ENCODE data around the gene ZBTB24. TPM values are rescaled to one million over a fixed set of nuclear protein-coding genes. Genes with fewer than 3 reads are reported as not detected.

The ZBTB24 gene
- total RNA-seq, 2 experiments from 2014 or later = 19.7 to 20.0 TPM

DNA sequence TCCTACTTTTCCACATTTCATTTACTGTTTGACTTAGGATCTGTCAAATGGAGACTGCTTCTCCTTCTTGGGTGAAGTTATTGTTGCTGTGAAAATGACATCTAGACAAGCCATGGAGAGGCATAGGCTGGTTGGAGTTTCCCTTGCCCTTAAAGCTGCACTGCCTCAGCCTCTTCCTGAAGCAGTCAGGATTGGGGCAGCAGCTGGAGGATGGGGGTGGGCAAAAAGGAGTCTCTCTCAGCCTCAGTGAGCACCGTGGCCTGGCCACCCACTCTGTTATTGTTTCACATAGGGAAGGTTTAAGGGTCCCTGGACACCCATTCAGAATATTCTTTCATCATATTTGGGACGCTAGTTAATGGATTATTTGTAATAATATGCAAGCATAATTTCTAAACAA, 7.7 kb upstream of the ZBTB24 start:
- ATAC-seq (ENCODE audit: low read depth) = no peak
- Mint-ChIP-seq H3K36me3 (no peaks in the 10 kb centered on the region), H3K27me3 (peaks cover 12% of the 10 kb centered on the region), H3K9me3 (peaks cover 3% of the 10 kb centered on the region), H3K27ac (peak overlapping the region; percentile 92), H3K4me1 (peaks cover 23% of the 10 kb centered on the region), H3K4me3 (peak overlapping the region; percentile 63)
- POLR2A ChIA-PET = interaction anchor here (0.7 to 2.3 kb wide), 12 partner anchors 8 to 180 kb away, joined by 3 to 24 read pairs (median 6); partner anchors contain the start of genes CD164, MICAL1, PPIL6 and SMPD2
- DNase-seq = no peak

DNA sequence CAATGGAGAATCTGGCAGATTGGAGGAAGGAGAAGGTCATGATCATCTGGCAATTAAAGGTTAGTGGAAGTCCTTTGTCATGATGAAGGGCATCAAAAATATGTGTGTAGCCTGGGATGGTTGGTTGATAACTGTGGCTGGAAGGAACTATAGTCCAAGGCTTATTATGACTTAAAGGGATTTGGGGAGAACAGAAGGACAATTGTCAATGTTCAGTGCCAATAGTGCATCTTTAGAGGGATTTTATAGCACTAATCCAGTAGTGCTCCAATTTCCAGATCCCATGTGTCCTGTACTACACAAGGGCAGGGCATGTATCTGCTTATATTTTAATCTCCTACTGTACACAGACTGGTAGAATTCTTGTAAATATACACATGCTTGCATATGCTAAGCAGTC, 5.0 kb upstream of the ZBTB24 start:
- POLR2A ChIA-PET = interaction anchor here (0.7 kb wide), 1 partner anchor 204 kb away, joined by 6 read pairs; no protein-coding TSS in a partner anchor
- H3K36me3 Mint-ChIP-seq = no peaks in the 10 kb centered on the region
- H3K27me3 Mint-ChIP-seq = peaks cover 8% of the 10 kb centered on the region
- H3K9me3 Mint-ChIP-seq = peaks cover 3% of the 10 kb centered on the region
- ATAC-seq (ENCODE audit: low read depth) (no peak), DNase-seq (no peak)
- no peak overlapping the region for H3K27ac Mint-ChIP-seq
- H3K4me1 Mint-ChIP-seq = peaks cover 23% of the 10 kb centered on the region
- H3K4me3 Mint-ChIP-seq = no peak overlapping the region

DNA sequence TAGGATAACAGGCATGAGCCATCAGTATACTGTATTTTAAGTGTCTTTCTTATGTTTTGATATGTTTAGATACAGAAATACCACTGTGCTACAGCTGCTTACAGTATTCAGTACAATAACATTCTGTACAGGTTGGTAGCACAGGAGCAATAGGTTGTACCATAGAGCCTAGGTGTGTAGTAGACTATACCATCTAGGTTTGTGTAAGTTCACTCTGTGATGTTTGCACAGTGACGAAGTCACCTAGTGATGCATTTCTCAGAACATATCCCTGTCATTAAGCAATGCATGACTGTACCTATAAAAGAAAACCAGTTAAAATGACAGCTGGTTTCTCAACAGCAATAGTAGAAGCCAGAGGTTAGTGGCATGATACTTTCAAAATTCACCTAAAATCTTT, 3.0 kb upstream of the ZBTB24 start:
- POLR2A ChIA-PET = no interaction called here

GRCh38 chr6:109485266-109485935, 2.4 kb upstream of the ZBTB24 start:
- Mint-ChIP-seq H3K27me3 (peaks cover 8% of the 10 kb centered on the region), H3K4me1 (peaks cover 26% of the 10 kb centered on the region), H3K27ac (no peak overlapping the region), H3K9me3 (peaks cover 3% of the 10 kb centered on the region), H3K36me3 (peaks cover 10% of the 10 kb centered on the region), H3K4me3 (no peak overlapping the region)
- POLR2A ChIA-PET = interaction anchor here (1.0 kb wide), 1 partner anchor 45 kb away, joined by 4 read pairs; the partner anchor contains the start of genes PPIL6 and SMPD2
- DNase-seq (no peak), ATAC-seq (ENCODE audit: low read depth) (no peak)

More for the DNA sequence above, 3.0 kb upstream of the ZBTB24 start:
- Mint-ChIP-seq H3K27me3 (peaks cover 8% of the 10 kb centered on the region), H3K4me3 (no peak overlapping the region), H3K36me3 (peaks cover 7% of the 10 kb centered on the region), H3K4me1 (peaks cover 25% of the 10 kb centered on the region), H3K9me3 (peaks cover 3% of the 10 kb centered on the region), H3K27ac (no peak overlapping the region)
- DNase-seq (no peak), ATAC-seq (ENCODE audit: low read depth) (no peak)

DNA sequence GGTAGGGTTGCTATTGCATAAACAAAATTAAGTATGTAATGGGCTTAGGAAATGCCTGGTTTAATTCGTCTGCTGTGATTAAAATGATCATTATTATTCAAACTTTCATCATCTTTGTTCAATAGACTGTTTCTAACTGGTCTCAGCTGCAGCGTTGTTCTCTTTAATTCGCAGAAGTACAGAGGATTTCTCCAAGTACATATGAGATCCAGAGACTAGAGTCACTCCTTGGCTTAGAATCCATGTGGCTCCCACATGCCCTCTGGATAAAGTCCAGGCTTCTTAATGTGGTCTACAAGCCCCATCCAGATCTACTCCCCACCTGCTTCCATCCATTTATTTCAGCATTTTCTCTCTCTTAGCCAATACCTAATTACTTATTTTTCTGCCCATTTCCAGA, 1.1 kb upstream of the ZBTB24 start:
- H3K4me1 Mint-ChIP-seq = peaks cover 30% of the 10 kb centered on the region
- peak overlapping the region; percentile 73 for H3K4me3 Mint-ChIP-seq
- peaks cover 3% of the 10 kb centered on the region for H3K9me3 Mint-ChIP-seq
- POLR2A ChIA-PET = interaction anchor here (2.8 to 6.4 kb wide), 2 partner anchors 27 to 43 kb away, joined by 12 to 92 read pairs; partner anchors contain the start of genes MICAL1, PPIL6 and SMPD2
- peaks cover 19% of the 10 kb centered on the region for H3K36me3 Mint-ChIP-seq
- no peak for DNase-seq
- peaks cover 8% of the 10 kb centered on the region for H3K27me3 Mint-ChIP-seq
- no peak overlapping the region for H3K27ac Mint-ChIP-seq
- ATAC-seq (ENCODE audit: low read depth) = no peak

GRCh38 chr6:109483735-109484057, 677 bp upstream of the ZBTB24 start:
- Mint-ChIP-seq H3K4me1 (peaks cover 34% of the 10 kb centered on the region), H3K9me3 (peaks cover 3% of the 10 kb centered on the region), H3K27ac (peak overlapping the region; percentile 58), H3K4me3 (peak overlapping the region; percentile 73), H3K27me3 (peaks cover 8% of the 10 kb centered on the region), H3K36me3 (peaks cover 24% of the 10 kb centered on the region)
- POLR2A ChIA-PET = interaction anchor here (1.2 to 6.4 kb wide), 4 partner anchors 27 to 102 kb away, joined by 3 to 92 read pairs (median 12); partner anchors contain the start of genes CD164, MICAL1, PPIL6 and SMPD2
- ATAC-seq (ENCODE audit: low read depth) (peak; percentile 1), DNase-seq (no peak)

GRCh38 chr6:109480993-109481480, 2.0 kb downstream of the ZBTB24 start:
- no peak for ATAC-seq (ENCODE audit: low read depth)
- peaks cover 2% of the 10 kb centered on the region for H3K27me3 Mint-ChIP-seq
- peak overlapping the region; percentile 89 for H3K27ac Mint-ChIP-seq
- H3K4me3 Mint-ChIP-seq = peak overlapping the region; percentile 93
- peaks cover 55% of the 10 kb centered on the region for H3K4me1 Mint-ChIP-seq
- DNase-seq = no peak
- POLR2A ChIA-PET = interaction anchor here (2.5 to 6.4 kb wide), 3 partner anchors 24 to 99 kb away, joined by 12 to 92 read pairs (median 13); partner anchors contain the start of genes CD164, MICAL1, PPIL6 and SMPD2
- no peaks in the 10 kb centered on the region for H3K9me3 Mint-ChIP-seq
- peaks cover 33% of the 10 kb centered on the region for H3K36me3 Mint-ChIP-seq

GRCh38 chr6:109478841-109479624, 4.0 kb downstream of the ZBTB24 start:
- Mint-ChIP-seq H3K9me3 (no peaks in the 10 kb centered on the region), H3K4me1 (peaks cover 63% of the 10 kb centered on the region), H3K27me3 (no peaks in the 10 kb centered on the region), H3K36me3 (peaks cover 46% of the 10 kb centered on the region), H3K27ac (peak overlapping the region; percentile 24), H3K4me3 (peak overlapping the region; percentile 72)
- DNase-seq (no peak), ATAC-seq (ENCODE audit: low read depth) (no peak)
- POLR2A ChIA-PET = interaction anchor here (0.8 to 6.4 kb wide), 7 partner anchors 10 to 95 kb away, joined by 3 to 92 read pairs (median 6); partner anchors contain the start of gene MICAL1

DNA sequence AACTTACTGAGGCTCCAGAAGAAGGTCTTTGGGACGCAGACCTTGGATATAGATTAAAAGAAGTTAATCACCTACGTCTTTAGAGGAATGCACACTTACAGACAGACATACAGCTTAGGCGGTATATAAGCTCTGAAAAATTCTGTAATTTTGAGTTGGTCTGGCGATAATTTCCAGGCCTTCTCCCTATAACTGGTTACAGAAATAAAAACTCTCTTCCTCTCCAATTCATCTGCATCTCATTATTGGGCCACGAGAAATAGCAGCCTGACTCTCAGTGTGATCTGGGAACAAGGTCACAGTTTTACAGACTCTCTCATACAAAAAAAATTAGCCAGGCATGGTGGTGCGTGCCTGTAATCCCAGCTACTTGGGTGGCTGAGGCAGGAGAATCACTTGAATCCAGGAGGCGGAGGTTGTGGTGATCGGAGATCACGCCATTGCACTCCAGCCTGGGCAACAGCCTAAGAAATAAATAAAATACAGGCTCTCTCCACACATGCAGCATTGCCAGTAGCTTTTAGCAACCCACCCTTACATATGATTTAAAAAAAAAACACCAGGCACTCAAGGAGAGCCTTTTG, 4.7 kb downstream of the ZBTB24 start:
- H3K4me1 Mint-ChIP-seq = peaks cover 62% of the 10 kb centered on the region
- H3K4me3 Mint-ChIP-seq = peak overlapping the region; percentile 72
- DNase-seq (no peak), ATAC-seq (ENCODE audit: low read depth) (no peak)
- H3K27me3 Mint-ChIP-seq = no peaks in the 10 kb centered on the region
- POLR2A ChIA-PET = interaction anchor here (0.8 to 6.4 kb wide), 5 partner anchors 9 to 94 kb away, joined by 3 to 92 read pairs (median 4); partner anchors contain the start of gene MICAL1
- no peaks in the 10 kb centered on the region for H3K9me3 Mint-ChIP-seq
- peak overlapping the region; percentile 10 for H3K27ac Mint-ChIP-seq
- peaks cover 49% of the 10 kb centered on the region for H3K36me3 Mint-ChIP-seq

- ATAC-seq (ENCODE audit: low read depth) (no peak), DNase-seq (no peak)
- no peaks in the 10 kb centered on the region for H3K9me3 Mint-ChIP-seq
- H3K27ac Mint-ChIP-seq = peak overlapping the region; percentile 67
- peak overlapping the region; percentile 60 for H3K4me3 Mint-ChIP-seq
- POLR2A ChIA-PET = interaction anchor here (1.3 kb wide), 1 partner anchor 8 kb away, joined by 4 read pairs; no protein-coding TSS in a partner anchor
- H3K27me3 Mint-ChIP-seq = no peaks in the 10 kb centered on the region
- peaks cover 54% of the 10 kb centered on the region for H3K36me3 Mint-ChIP-seq
- peaks cover 66% of the 10 kb centered on the region for H3K4me1 Mint-ChIP-seq
Measured at GRCh38 chr6:109477725-109478124, 5.3 kb downstream of the ZBTB24 start.

GRCh38 chr6:109477184-109477583, 5.8 kb downstream of the ZBTB24 start:
- peak overlapping the region; percentile 60 for H3K4me3 Mint-ChIP-seq
- H3K27ac Mint-ChIP-seq = no peak overlapping the region
- ATAC-seq (ENCODE audit: low read depth) (no peak), DNase-seq (no peak)
- H3K4me1 Mint-ChIP-seq = peaks cover 69% of the 10 kb centered on the region
- peaks cover 59% of the 10 kb centered on the region for H3K36me3 Mint-ChIP-seq
- no peaks in the 10 kb centered on the region for H3K27me3 Mint-ChIP-seq
- H3K9me3 Mint-ChIP-seq = no peaks in the 10 kb centered on the region
- POLR2A ChIA-PET = no interaction called here

- H3K27ac Mint-ChIP-seq = no peak overlapping the region
Measured at GRCh38 chr6:109475625-109476024, 7.4 kb downstream of the ZBTB24 start.

DNA sequence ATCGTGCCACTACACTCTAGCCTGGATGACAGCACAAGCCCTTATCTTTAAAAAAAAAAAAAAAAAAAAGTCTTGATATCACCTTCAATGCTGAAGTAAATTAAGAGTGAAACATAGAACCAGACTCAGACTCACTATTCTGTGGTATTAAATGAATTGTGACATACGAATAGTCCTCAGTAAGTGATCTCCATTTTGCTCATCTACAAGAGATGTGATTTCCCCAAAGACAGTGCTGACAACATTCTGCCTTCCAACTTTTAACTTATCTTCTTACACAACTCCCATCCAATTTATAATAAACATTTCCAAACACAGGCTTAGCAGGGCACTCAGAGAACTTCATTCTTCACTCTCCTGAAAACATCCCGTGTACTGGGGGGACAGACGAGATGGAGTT, 8.0 kb downstream of the ZBTB24 start:
- ATAC-seq (ENCODE audit: low read depth) (no peak), DNase-seq (no peak)
- POLR2A ChIA-PET = no interaction called here
- H3K9me3 Mint-ChIP-seq = no peaks in the 10 kb centered on the region
- no peak overlapping the region for H3K27ac Mint-ChIP-seq
- no peaks in the 10 kb centered on the region for H3K27me3 Mint-ChIP-seq
- H3K36me3 Mint-ChIP-seq = peaks cover 63% of the 10 kb centered on the region
- peaks cover 63% of the 10 kb centered on the region for H3K4me1 Mint-ChIP-seq
- H3K4me3 Mint-ChIP-seq = no peak overlapping the region

More at GRCh38 chr6:109475625-109476024, 7.4 kb downstream of the ZBTB24 start:
- peaks cover 67% of the 10 kb centered on the region for H3K4me1 Mint-ChIP-seq
- POLR2A ChIA-PET = no interaction called here
- ATAC-seq (ENCODE audit: low read depth) (no peak), DNase-seq (no peak)
- H3K36me3 Mint-ChIP-seq = peaks cover 66% of the 10 kb centered on the region
- H3K9me3 Mint-ChIP-seq = no peaks in the 10 kb centered on the region
- H3K4me3 Mint-ChIP-seq = peak overlapping the region; percentile 26
- no peaks in the 10 kb centered on the region for H3K27me3 Mint-ChIP-seq
